Thyroid gland (tissue), 4 donors: ENCODE measurements around the gene BRIP1. TPM values are rescaled to one million over a fixed set of nuclear protein-coding genes. Genes with fewer than 3 reads are reported as not detected.
"Not testable (repeated sequence)": the region's sequence is repeated elsewhere in the genome, so short reads cannot be mapped to it uniquely, and the experiment has no call there.

Experiments used
- DNase-seq, 2 donors: peaks; one replicate each; pipeline ENCODE4 v3.0.0-alpha.2; 2019
- H3K27ac ChIP-seq, 3 donors: fragments of 200-600 bp; sonication (generic); 1 replicate in 2 of 3; 2 replicates in 1 of 3; pipeline ENCODE4 v1.5.1; 2016 to 2019; ENCODE audit warnings: mild to moderate bottlenecking in 1 of 3, moderate library complexity in 1 of 3
- H3K27me3 ChIP-seq: fragments of 200-600 bp; sonication (generic); one replicate; pipeline ENCODE4 v1.5.1; 2019
- H3K36me3 ChIP-seq, 2 donors: fragments of 200-600 bp; sonication (generic); one replicate each; pipeline ENCODE4 v1.5.1; 2016 to 2019
- H3K4me1 ChIP-seq, 2 donors: fragments of 200-600 bp; sonication (generic); one replicate each; pipeline ENCODE4 v1.5.1; 2017 to 2019
- H3K4me3 ChIP-seq, 3 donors: fragments of 200-600 bp; sonication (generic); replicated peaks in 1 of 3; 1 replicate in 2 of 3; 2 replicates in 1 of 3; pipeline ENCODE4 v1.5.1; 2016; ENCODE audit warnings: mild to moderate bottlenecking in 1 of 3
- H3K9me3 ChIP-seq: fragments of 200-600 bp; sonication (generic); one replicate; pipeline ENCODE4 v1.5.1; 2017
- POLR2A ChIP-seq, 2 donors: fragments of 450-650 bp; IDR thresholded peaks; one replicate each; pipeline ENCODE4 v1.6.1; 2017; ENCODE audit warnings: antibody characterized with exemption in 2 of 2, mild to moderate bottlenecking in 2 of 2, moderate library complexity in 1 of 2
- whole genome bisulfite sequencing, 2 donors: methylation state at CpG; one replicate each; pipeline ENCODE4 v1.1.5; 2017; 5-methylcytosine and 5-hydroxymethylcytosine counted together
- intact Hi-C: fragments of 100-400 bp; cut with DNase I; formaldehyde crosslinking; loops from one replicate; pipeline ENCODE4 v1.15.1; 2023
- total RNA-seq, 4 donors: library from RNA; depleted of rRNA; stranded (reverse); fragments of >200 nt; gene quantifications; one replicate each; pipeline ENCODE4 v1.2.3, GENCODE V29; 2016
- TF ChIP-seq, protein P1 (sequence below), 6 experiments: fragments of 200-600 bp in 3 of 6; fragments of 450-650 bp in 3 of 6; sonication (generic) in 3 of 6; IDR thresholded peaks; one replicate each; pipeline ENCODE4 v1.5.1; 2016 to 2019; ENCODE audit warnings: antibody characterized with exemption in 6 of 6, mild to moderate bottlenecking in 2 of 6, inconsistent platforms in 1 of 6, moderate library complexity in 1 of 6

Gene BRIP1
- total RNA-seq, 4 donors from 2014 or later: 0.40 TPM; not detected in 3

DNA sequence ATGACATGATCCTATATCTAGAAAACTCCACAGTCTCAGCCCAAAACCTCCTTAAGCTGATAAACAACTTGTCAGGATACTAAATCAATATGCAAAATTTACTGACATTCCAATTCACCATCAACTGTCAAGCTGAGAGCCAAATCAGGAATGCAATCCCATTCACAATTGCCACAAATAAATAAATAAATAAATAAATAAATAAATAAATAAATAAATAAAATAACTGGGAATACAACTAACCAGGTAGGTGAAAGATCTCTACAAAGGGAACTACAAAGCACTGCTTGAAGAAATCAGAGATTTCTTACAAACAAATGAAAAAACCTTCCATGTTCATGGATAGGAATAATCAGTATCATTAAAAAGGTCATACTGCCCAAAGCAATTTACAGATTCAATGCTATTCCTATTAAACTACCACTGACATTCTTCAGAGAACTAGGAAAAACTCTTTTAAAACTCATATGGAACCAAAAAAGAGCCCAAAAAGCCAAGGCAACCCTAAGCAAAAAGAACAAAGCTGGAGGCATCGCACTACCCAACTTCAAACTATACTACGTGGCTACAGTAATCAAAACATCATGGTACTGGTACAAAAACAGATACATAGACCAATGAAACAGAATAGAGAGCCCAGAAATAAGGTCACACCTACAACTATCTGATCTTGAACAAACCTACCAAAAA is 37.7 kb downstream of the BRIP1 start:
- Histone ChIP-seq H3K4me1 (no peaks in the 10 kb centered on the region), H3K27ac (no peak overlapping the region), H3K27me3 (no peaks in the 10 kb centered on the region), H3K36me3 (no peaks in the 10 kb centered on the region), H3K9me3 (no peaks in the 10 kb centered on the region), H3K4me3 (no peak overlapping the region)
- no peak for DNase-seq
- TF ChIP-seq, protein P1, sequence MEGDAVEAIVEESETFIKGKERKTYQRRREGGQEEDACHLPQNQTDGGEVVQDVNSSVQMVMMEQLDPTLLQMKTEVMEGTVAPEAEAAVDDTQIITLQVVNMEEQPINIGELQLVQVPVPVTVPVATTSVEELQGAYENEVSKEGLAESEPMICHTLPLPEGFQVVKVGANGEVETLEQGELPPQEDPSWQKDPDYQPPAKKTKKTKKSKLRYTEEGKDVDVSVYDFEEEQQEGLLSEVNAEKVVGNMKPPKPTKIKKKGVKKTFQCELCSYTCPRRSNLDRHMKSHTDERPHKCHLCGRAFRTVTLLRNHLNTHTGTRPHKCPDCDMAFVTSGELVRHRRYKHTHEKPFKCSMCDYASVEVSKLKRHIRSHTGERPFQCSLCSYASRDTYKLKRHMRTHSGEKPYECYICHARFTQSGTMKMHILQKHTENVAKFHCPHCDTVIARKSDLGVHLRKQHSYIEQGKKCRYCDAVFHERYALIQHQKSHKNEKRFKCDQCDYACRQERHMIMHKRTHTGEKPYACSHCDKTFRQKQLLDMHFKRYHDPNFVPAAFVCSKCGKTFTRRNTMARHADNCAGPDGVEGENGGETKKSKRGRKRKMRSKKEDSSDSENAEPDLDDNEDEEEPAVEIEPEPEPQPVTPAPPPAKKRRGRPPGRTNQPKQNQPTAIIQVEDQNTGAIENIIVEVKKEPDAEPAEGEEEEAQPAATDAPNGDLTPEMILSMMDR (IDR thresholded peaks at IDR 0.05): no peak
- TF ChIP-seq POLR2A (IDR thresholded peaks at IDR 0.05): no peak
- 98 to 100% methylated on average over 2 of the region's 2 CpGs for WGBS, 2 donors
- intact Hi-C loops: no loop called here

DNA sequence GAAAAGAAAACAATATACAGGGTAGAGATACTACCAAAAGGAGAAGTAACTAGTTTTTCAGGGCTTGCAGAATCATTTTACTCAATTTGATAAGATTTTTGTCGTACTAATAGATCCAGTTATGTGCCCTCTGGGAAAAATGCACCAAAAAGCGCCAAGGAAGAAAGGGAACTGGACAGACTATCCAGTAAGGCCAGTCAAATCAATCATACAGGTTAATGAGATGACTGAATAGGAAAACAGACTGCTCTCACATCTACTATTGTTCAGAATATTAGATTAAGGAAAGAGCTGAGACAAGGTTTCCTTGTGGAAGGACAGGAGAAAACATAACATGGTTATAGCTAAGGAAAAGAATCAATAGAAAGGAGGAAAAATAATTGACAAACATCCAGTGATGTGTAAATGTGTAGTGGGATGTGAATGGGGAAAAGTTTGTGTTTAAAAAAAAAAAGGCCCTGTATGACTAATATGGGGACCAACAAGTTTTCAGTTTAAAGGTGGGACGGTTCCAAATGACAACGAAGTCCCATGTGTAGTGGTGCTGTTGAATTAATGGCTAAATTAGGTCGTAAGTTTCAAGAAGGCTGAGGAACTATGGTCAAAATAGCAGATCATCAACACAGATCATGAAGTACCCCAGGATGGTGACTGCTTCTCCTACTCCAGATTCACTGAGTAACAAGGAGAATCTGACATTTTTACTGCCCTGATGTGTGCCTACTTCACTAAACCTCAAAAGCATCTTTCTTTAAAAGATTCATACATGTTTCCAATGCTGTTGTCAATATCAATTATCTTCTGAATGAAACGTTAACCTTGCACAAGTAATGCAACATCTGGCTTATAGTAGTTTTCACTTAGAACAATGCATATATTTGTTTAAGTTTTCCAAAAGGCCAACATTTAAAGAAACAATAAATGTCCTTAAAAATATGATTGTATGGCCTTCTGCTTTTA is 40.7 kb downstream of the BRIP1 start:
- 88 to 94% methylated on average over 6 of the region's 6 CpGs for WGBS, 2 donors
- H3K27me3 ChIP-seq: no peaks in the 10 kb centered on the region
- H3K4me1 ChIP-seq: no peaks in the 10 kb centered on the region
- no peak for TF ChIP-seq POLR2A (IDR thresholded peaks at IDR 0.05)
- TF ChIP-seq, protein P1 (IDR thresholded peaks at IDR 0.05): no peak
- no peak for DNase-seq
- intact Hi-C loops: no loop called here
- H3K36me3 ChIP-seq: no peaks in the 10 kb centered on the region
- no peak overlapping the region for H3K4me3 ChIP-seq
- H3K27ac ChIP-seq: no peak overlapping the region
- no peaks in the 10 kb centered on the region for H3K9me3 ChIP-seq

DNA sequence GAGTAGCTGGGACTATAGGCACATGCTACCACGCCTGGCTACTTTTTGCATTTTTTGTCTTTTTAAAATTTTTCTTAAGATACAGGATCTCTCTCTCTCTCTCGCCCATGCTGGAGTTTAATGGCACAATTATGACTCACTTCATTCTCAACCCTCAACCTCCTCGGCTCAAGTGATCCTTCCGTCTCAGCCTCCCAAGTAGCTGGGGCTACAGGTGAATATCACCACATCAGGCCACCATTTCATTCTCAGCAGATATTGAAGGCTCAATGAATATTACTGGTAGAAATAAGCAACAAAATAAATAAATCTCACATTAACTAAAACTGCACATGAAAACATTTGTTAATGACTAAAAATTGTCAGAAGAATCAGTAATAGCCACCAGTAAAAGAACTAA is 41.7 kb downstream of the BRIP1 start:
- 74 to 75% methylated on average over 4 of the region's 4 CpGs for WGBS, 2 donors
- intact Hi-C loops: no loop called here

DNA sequence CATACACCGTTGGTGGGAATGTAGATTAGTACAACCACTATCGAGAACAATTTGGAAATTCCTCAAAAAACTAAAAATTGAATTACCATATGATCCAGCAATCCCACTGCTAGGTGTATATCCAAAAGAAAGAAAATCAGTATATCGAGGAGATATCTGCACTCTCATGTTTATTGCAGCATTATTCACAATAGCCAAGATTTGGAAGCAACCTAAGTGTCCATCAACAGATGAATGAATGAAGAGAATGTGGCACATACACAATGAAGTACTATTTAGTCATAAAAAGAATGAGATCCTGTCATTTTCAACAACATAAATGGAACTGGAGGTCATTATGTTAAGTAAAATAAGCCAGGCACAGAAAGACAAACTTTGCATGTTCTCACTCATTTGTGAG is 44.1 kb downstream of the BRIP1 start:
- H3K27me3 ChIP-seq, H3K9me3 ChIP-seq, intact Hi-C loops: not testable (repeated sequence)

More for the DNA sequence above, 41.7 kb downstream of the BRIP1 start:
- Histone ChIP-seq H3K9me3 (no peaks in the 10 kb centered on the region), H3K4me1 (no peaks in the 10 kb centered on the region), H3K27ac (no peak overlapping the region), H3K27me3 (no peaks in the 10 kb centered on the region), H3K36me3 (no peaks in the 10 kb centered on the region), H3K4me3 (no peak overlapping the region)
- no peak for TF ChIP-seq POLR2A (IDR thresholded peaks at IDR 0.05)
- TF ChIP-seq, protein P1 (IDR thresholded peaks at IDR 0.05): no peak
- no peak for DNase-seq

DNA sequence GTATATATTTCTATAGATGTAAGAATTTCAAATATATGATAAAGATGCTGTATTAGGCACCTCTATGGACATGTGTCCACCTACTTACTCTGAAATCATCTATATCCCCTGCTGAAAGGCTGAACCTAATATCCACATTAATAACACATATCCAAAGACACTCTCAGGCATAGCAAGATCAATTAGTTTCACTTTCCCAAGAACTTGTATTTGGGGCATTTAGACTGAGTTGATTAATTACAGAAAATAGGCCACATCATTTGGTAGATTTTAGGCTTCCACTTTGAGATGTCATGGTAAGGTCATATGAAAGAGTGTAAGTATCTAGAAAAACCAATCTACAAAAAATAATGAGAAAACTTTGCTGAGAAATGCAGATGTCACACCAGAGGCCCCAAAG is 45.1 kb downstream of the BRIP1 start:
- TF ChIP-seq, protein P1 (IDR thresholded peaks at IDR 0.05): no peak
- TF ChIP-seq POLR2A (IDR thresholded peaks at IDR 0.05): no peak
- Histone ChIP-seq H3K27me3 (no peaks in the 10 kb centered on the region), H3K36me3 (no peaks in the 10 kb centered on the region), H3K9me3 (no peaks in the 10 kb centered on the region), H3K27ac (no peak overlapping the region), H3K4me3 (no peak overlapping the region), H3K4me1 (no peaks in the 10 kb centered on the region)
- no peak for DNase-seq
- intact Hi-C loops: no loop called here

More for the DNA sequence above, 44.1 kb downstream of the BRIP1 start:
- 95 to 98% methylated on average over 3 of the region's 3 CpGs for WGBS, 2 donors
- not testable (repeated sequence) for H3K4me3 ChIP-seq, H3K36me3 ChIP-seq, H3K27ac ChIP-seq, DNase-seq, H3K4me1 ChIP-seq
